ENCODE data around the gene PPP1R9B.

DNA sequence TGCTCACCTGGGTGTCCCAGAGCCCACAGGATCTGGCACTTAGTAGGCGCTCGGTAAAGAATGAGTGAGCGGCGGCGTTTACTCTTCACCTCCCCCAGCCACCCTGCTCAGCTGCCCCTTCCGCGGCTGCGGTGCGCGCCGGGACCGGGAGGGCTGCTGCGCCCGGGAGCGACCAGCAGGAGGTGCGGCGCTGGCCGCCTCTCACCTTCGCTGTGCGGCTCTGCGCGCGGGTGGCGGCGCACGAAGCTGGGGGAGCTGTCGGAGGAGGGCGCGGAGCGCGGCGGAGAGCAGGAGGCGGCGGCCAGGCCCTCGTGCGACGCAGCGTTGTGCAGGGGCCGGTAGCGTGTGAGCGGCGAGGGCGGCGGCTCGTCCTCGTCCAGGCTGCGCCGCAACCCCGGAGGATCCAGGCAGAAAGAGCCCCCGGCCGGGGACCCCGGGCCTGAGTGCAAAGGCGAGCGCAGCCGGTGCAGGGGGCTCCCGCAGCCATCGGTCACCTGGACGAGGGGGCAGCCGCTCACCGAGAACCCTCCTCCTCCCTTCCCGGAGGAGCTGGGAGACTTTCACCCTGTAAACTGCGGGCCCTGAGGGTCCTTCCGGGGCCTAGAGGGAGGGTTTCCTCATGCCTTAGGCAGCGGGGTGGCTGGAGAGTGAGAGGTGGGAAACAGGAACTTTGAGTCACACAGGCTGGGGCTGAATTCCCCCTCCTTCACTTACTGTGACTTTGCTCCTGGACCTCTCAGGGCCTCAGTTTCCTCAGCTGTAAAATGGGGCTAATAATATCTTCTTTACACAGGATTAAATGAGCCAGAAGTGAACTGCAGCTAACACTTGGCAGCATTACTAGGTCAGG lies 33.0 kb downstream of the PPP1R9B start:
- TF ChIP-seq CTCF (IDR thresholded peaks at IDR 0.05), result peak; percentile 50 to 76 (median 57)
- TF ChIP-seq POLR2A (IDR thresholded peaks at IDR 0.05), result no peak
- no peak for TF ChIP-seq EP300 (IDR thresholded peaks at IDR 0.05)

All from tibial nerve (tissue), 4 donors.